ENCODE results near the gene KLHL40. TPM values are rescaled to one million over a fixed set of nuclear protein-coding genes. Genes with fewer than 3 reads are reported as not detected.

Gene KLHL40
- total RNA-seq (not detected), polyA plus RNA-seq (not detected)
- long read RNA-seq, donor 1, result 0 reads
- long read RNA-seq, donor 2, result 0 reads
- long read RNA-seq, donor 3, result 0 reads

GRCh38 chr3:42685363-42685881, at the start of gene KLHL40:
KLHL40 (plus strand) TSS chr3:42685537; CDS start chr3:42685619, 82 bp downstream.
- no peaks in the 10 kb centered on the region for H3K9me3 ChIP-seq
- H3K36me3 ChIP-seq, result no peaks in the 10 kb centered on the region
- H3K27ac ChIP-seq, result no peak within 1 kb of the TSS
- H3K4me3 ChIP-seq, result no peak within 1 kb of the TSS
- peak in 1 of 5 donors; percentile 6 for DNase-seq
- intact Hi-C loops (cut with DNase I), result no loop called here
- no peak for TF ChIP-seq CTCF (IDR thresholded peaks at IDR 0.05)
- peaks cover 3% of the 10 kb centered on the region for H3K4me1 ChIP-seq (ENCODE audit: insufficient read depth)
- H3K27me3 ChIP-seq, result no peaks in the 10 kb centered on the region
- WGBS, 3 donors, result 49 to 83% (median 51%) methylated on average over 12 to 34 of the region's 34 CpGs

DNA sequence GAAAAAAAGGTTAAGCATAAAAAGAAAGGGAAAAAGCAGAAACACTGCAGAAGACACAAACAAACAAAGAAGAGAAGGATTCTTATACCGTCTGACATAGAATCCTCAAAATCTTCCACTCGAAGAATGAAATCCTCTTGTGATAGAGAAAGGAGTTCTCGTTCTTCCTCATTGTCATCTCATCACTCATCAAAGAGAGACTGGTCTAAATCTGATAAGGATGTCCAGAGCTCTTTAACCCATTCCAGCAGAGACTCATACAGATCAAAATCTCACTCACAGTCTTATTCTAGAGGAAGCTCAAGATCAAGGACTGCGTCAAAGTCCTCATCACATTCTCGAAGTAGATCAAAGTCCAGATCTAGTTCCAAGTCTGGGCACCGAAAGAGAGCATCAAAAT, 48.3 kb upstream of the KLHL40 start:
- no peak for DNase-seq
- H3K9me3 ChIP-seq, result no peaks in the 10 kb centered on the region
- no peaks in the 10 kb centered on the region for H3K4me1 ChIP-seq (ENCODE audit: insufficient read depth)
- no peak overlapping the region for H3K4me3 ChIP-seq
- intact Hi-C loops (cut with DNase I), result no loop called here
- no peaks in the 10 kb centered on the region for H3K27me3 ChIP-seq
- no peaks in the 10 kb centered on the region for H3K36me3 ChIP-seq
- no peak for TF ChIP-seq CTCF (IDR thresholded peaks at IDR 0.05)
- TF ChIP-seq EP300 (IDR thresholded peaks at IDR 0.05), result no peak
- no peak for TF ChIP-seq POLR2A (IDR thresholded peaks at IDR 0.05)
- WGBS, 3 donors, result 91 to 92% (median 92%) methylated on average over 6 of the region's 6 CpGs
- H3K27ac ChIP-seq, result no peak overlapping the region

- no peak for DNase-seq
- H3K4me3 ChIP-seq, result no peak overlapping the region
- no peaks in the 10 kb centered on the region for H3K9me3 ChIP-seq
- TF ChIP-seq CTCF (IDR thresholded peaks at IDR 0.05), result no peak
- no peak for TF ChIP-seq POLR2A (IDR thresholded peaks at IDR 0.05)
- TF ChIP-seq EP300 (IDR thresholded peaks at IDR 0.05), result no peak
- intact Hi-C loops (cut with DNase I), result no loop called here
- WGBS, 3 donors, result 64 to 73% (median 70%) methylated on average over 6 of the region's 6 CpGs
- H3K4me1 ChIP-seq (ENCODE audit: insufficient read depth), result no peaks in the 10 kb centered on the region
- H3K27ac ChIP-seq, result no peak overlapping the region
- H3K27me3 ChIP-seq, result no peaks in the 10 kb centered on the region
- H3K36me3 ChIP-seq, result no peaks in the 10 kb centered on the region
Observed at GRCh38 chr3:42638339-42638842, 46.9 kb upstream of the KLHL40 start.

DNA sequence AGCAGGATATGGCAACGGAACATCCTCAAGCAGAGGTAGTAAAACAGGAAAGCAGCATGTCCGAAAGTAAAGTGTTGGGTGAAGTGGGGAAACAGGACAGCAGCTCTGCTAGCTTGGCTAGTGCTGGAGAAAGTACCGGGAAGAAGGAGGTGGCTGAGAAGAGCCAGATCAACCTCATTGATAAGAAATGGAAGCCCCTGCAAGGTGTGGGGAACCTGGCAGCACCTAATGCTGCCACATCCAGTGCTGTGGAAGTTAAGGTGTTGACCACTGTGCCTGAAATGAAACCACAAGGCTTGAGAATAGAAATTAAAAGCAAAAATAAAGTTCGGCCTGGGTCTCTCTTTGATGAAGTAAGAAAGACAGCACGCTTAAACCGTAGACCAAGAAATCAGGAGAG, 46.1 kb upstream of the KLHL40 start:
- Histone ChIP-seq H3K4me1 (ENCODE audit: insufficient read depth) (no peaks in the 10 kb centered on the region), H3K4me3 (no peak overlapping the region), H3K36me3 (no peaks in the 10 kb centered on the region), H3K27ac (no peak overlapping the region), H3K27me3 (no peaks in the 10 kb centered on the region), H3K9me3 (no peaks in the 10 kb centered on the region)
- intact Hi-C loops (cut with DNase I), result no loop called here
- WGBS, 3 donors, result 88 to 89% (median 88%) methylated on average over 6 of the region's 6 CpGs
- no peak for DNase-seq
- TF ChIP-seq CTCF (IDR thresholded peaks at IDR 0.05) (no peak), EP300 (IDR thresholded peaks at IDR 0.05) (no peak), POLR2A (IDR thresholded peaks at IDR 0.05) (no peak)
